ENCODE results near the gene SLC26A8. TPM values are rescaled to one million over a fixed set of nuclear protein-coding genes. Genes with fewer than 3 reads are reported as not detected.
"Not testable (repeated sequence)": the region's sequence is repeated elsewhere in the genome, so short reads cannot be mapped to it uniquely, and the experiment has no call there.

Gene SLC26A8
- total RNA-seq, 4 donors from 2014 or later, result 0.13 to 0.89 (median 0.60) TPM

DNA sequence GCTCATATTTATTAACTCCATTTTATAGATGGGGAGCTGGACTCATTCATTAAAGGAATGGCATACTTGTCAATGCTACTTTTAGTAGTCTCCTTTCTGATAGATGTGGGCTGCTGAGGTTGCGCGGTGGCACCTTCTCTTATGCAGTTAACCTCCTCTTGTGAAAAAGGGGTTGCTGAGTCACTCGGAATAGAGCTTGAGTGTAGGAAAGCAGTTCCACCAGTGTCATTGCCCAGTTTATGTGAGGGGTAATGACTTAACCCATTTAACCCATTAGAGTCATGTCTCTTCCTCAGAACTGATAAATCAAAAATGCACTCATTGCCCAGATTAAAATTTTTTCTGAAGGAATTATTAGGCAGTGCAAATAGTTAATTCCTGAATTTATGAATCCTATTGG, 9.5 kb upstream of the SLC26A8 start:
- peak overlapping the region in 2 of 3 donors; percentile 2 to 30 for H3K27ac ChIP-seq
- DNase-seq, result peak in 1 of 2 donors; percentile 18
- no peaks in the 10 kb centered on the region for H3K27me3 ChIP-seq
- intact Hi-C loops (cut with DNase I), result no loop called here
- 62 to 72% methylated on average over 3 of the region's 3 CpGs for WGBS, 2 donors
- H3K4me3 ChIP-seq (replicated peaks in 1 of 3), result no peak overlapping the region
- no peak for TF ChIP-seq POLR2A (IDR thresholded peaks at IDR 0.05)
- TF ChIP-seq, protein P1, sequence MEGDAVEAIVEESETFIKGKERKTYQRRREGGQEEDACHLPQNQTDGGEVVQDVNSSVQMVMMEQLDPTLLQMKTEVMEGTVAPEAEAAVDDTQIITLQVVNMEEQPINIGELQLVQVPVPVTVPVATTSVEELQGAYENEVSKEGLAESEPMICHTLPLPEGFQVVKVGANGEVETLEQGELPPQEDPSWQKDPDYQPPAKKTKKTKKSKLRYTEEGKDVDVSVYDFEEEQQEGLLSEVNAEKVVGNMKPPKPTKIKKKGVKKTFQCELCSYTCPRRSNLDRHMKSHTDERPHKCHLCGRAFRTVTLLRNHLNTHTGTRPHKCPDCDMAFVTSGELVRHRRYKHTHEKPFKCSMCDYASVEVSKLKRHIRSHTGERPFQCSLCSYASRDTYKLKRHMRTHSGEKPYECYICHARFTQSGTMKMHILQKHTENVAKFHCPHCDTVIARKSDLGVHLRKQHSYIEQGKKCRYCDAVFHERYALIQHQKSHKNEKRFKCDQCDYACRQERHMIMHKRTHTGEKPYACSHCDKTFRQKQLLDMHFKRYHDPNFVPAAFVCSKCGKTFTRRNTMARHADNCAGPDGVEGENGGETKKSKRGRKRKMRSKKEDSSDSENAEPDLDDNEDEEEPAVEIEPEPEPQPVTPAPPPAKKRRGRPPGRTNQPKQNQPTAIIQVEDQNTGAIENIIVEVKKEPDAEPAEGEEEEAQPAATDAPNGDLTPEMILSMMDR (IDR thresholded peaks at IDR 0.05), result no peak
- no peaks in the 10 kb centered on the region for H3K9me3 ChIP-seq
- H3K4me1 ChIP-seq, result peaks cover 69 to 75% of the 10 kb centered on the region in 2 donors
- H3K36me3 ChIP-seq, result no peaks in the 10 kb centered on the region

DNA sequence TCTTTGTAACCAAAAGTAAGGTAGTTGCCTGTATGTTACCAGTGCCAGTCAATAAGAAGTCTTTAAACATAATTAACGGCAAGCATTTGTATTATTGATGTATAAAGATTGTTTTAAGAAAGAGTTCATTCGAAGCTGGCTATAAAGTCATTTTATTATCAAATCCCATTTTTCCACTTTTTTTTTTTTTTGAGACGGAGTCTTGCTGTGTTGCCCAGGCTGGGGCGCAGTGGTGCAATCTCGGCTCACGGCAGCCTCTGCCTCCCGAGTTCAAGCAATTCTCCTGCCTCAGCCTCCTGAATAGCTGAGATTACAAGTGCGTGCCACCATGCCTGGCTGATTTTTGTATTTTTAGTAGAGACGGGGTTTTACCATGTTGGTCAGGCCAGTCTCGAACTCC, 8.7 kb upstream of the SLC26A8 start:
- Histone ChIP-seq H3K4me1 (peaks cover 61 to 68% of the 10 kb centered on the region in 2 donors), H3K27ac (peak overlapping the region in 1 of 3 donors; percentile 30)
- intact Hi-C loops (cut with DNase I), result not testable (repeated sequence)

DNA sequence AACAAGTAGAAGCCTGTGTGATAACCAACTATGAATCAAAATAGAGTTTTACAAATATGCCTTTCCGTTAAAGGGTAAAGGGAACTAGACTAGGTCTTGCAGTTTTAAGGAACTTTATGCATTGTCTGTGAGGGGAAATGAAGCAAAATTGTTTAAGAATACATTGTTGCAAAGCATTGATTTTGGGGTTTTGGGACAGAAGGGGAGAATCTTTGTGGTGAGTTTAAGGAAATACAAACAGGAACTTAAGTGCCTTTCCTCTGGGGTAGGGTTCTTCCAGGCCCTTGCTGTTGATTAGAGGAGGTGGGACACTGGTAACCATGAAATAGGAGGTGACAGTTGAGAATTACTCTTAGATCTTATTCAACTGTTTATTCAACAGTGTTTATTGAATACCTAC, 7.8 kb upstream of the SLC26A8 start:
- TF ChIP-seq POLR2A (IDR thresholded peaks at IDR 0.05), result no peak
- TF ChIP-seq, protein P1 (IDR thresholded peaks at IDR 0.05), result no peak
- Histone ChIP-seq H3K36me3 (no peaks in the 10 kb centered on the region), H3K27me3 (no peaks in the 10 kb centered on the region), H3K4me3 (replicated peaks in 1 of 3) (no peak overlapping the region), H3K27ac (no peak overlapping the region), H3K9me3 (no peaks in the 10 kb centered on the region), H3K4me1 (peaks cover 55 to 62% of the 10 kb centered on the region in 2 donors)
- WGBS, 2 donors, result 72 to 81% methylated on average over 1 of the region's 1 CpG
- intact Hi-C loops (cut with DNase I), result no loop called here
- DNase-seq, result no peak

More for the DNA sequence above, 8.7 kb upstream of the SLC26A8 start:
- DNase-seq; H3K27me3 ChIP-seq; H3K36me3 ChIP-seq; H3K4me3 ChIP-seq (replicated peaks in 1 of 3); H3K9me3 ChIP-seq: not testable (repeated sequence)
- WGBS, 2 donors, result 87 to 92% methylated on average over 10 of the region's 10 CpGs

DNA sequence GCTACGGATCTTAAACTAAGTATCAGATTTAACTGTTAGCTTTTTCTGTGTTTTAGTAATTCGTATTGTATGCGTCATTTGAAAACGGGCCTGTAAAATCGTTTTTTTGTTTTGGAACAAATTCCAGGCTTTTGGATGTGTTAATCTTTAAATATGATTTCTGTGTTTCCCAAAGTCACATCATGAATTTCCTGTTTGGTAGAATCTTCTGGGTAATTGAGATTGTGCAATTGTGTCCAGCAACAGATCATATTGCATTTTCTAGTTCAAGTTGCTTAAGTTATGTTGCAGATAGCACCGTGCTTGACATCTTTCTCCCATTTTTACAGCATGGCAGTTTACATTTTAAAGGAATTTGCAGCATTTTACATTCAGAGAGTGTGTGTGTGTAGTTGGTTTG, 5.0 kb upstream of the SLC26A8 start:
- H3K4me3 ChIP-seq (replicated peaks in 1 of 3), result peak overlapping the region in 2 of 3 donors; percentile 6 to 99
- TF ChIP-seq, protein P1 (IDR thresholded peaks at IDR 0.05), result no peak
- no peak for TF ChIP-seq POLR2A (IDR thresholded peaks at IDR 0.05)
- H3K9me3 ChIP-seq, result no peaks in the 10 kb centered on the region
- peak overlapping the region; percentile 29 to 96 (median 96) for H3K27ac ChIP-seq
- peaks cover 46 to 49% of the 10 kb centered on the region in 2 donors for H3K4me1 ChIP-seq
- no peak for DNase-seq
- intact Hi-C loops (cut with DNase I), result loop anchor here (5.0 to 10.0 kb wide), 2 partner anchors 168 to 335 kb away; partner anchors contain the start of gene BRPF3
- H3K27me3 ChIP-seq, result no peaks in the 10 kb centered on the region
- 1 to 2% methylated on average over 6 of the region's 6 CpGs for WGBS, 2 donors
- H3K36me3 ChIP-seq, result no peaks in the 10 kb centered on the region

DNA sequence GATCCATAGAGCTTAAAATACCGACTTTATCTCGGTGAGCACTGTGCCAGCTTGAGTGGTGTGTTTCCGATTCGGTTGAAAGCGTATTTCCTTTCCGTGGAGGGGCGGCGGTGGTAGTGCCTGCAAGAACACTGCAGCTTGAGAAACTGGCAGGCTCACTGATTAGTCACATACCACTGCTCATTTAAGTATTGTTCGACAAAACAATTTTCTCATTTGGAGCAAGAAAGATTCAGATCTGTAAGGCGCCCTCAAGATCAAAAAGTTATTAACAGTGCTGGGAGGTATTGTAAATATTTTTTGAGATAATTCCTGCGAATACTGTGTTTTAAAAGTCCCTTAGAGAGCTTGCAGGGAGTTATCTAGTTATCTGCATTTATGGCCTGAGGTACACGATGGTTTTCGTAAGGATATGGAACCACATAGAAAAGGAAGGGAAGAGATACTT, 4.5 kb upstream of the SLC26A8 start:
- TF ChIP-seq POLR2A (IDR thresholded peaks at IDR 0.05), result peak in 1 of 2 donors; percentile 54
- TF ChIP-seq, protein P1 (IDR thresholded peaks at IDR 0.05), result no peak
- peaks cover 41 to 47% of the 10 kb centered on the region in 2 donors for H3K4me1 ChIP-seq
- 0% methylated on average over 13 of the region's 13 CpGs for WGBS, 2 donors

More for the DNA sequence above, 4.5 kb upstream of the SLC26A8 start:
- Histone ChIP-seq H3K36me3 (no peaks in the 10 kb centered on the region), H3K4me3 (replicated peaks in 1 of 3) (peak overlapping the region in 2 of 3 donors; percentile 95 to 99), H3K27ac (peak overlapping the region; percentile 80 to 96 (median 96)), H3K9me3 (no peaks in the 10 kb centered on the region), H3K27me3 (no peaks in the 10 kb centered on the region)
- peak; percentile 96 to 97 for DNase-seq
- intact Hi-C loops (cut with DNase I), result loop anchor here (5.0 to 10.0 kb wide), 2 partner anchors 168 to 336 kb away; partner anchors contain the start of gene BRPF3
